SU-DHL-6 (cell line): ENCODE measurements around the gene DEPDC5.

Experiments
- H2AFZ ChIP-seq: fragments of 200-600 bp; sonication (generic); 2 replicates; pipeline ENCODE4 v1.6.1; 2014; ENCODE audit warnings: low read depth, mild to moderate bottlenecking, moderate library complexity, mixed read lengths, antibody characterized with exemption, low read length; ENCODE audit not compliant: severe bottlenecking
- H3F3A ChIP-seq: fragments of 200-600 bp; shearing (Covaris generic); 2 replicates; pipeline ENCODE4 v1.6.0; 2016; ENCODE audit warnings: antibody characterized with exemption, mild to moderate bottlenecking; ENCODE audit not compliant: insufficient read depth
- H3K27ac ChIP-seq: fragments of 200-600 bp; sonication (generic); 2 replicates; pipeline ENCODE4 v1.5.1; 2016; ENCODE audit warnings: low read depth, mild to moderate bottlenecking, low read length, moderate library complexity, mixed read lengths
- H3K27me3 ChIP-seq: fragments of 200-600 bp; sonication (generic), shearing (Covaris generic); 2 replicates; pipeline ENCODE4 v1.6.0; 2014; ENCODE audit warnings: mild to moderate bottlenecking, low read length
- H3K36me3 ChIP-seq: fragments of 200-600 bp; sonication (generic); 2 replicates; pipeline ENCODE4 v1.6.1; 2014; ENCODE audit warnings: mild to moderate bottlenecking, low read length, mixed read lengths
- H3K4me2 ChIP-seq: fragments of 300-600, 200-600 bp; shearing (Covaris generic), sonication (generic); 2 replicates; pipeline ENCODE4 v1.6.0; 2014; ENCODE audit warnings: low read length, low read depth, mild to moderate bottlenecking; ENCODE audit not compliant: poor library complexity, severe bottlenecking
- H3K4me3 ChIP-seq: fragments of 200-600 bp; sonication (generic); 2 replicates; pipeline ENCODE4 v1.5.1; 2014; ENCODE audit warnings: antibody characterized with exemption, low read length, mild to moderate bottlenecking, mixed read lengths; ENCODE audit not compliant: insufficient read depth, poor library complexity, severe bottlenecking
- H3K79me2 ChIP-seq: fragments of 200-600 bp; sonication (generic); 2 replicates; pipeline ENCODE4 v1.6.1; 2014; ENCODE audit warnings: mild to moderate bottlenecking, low read length, moderate library complexity; ENCODE audit not compliant: insufficient read depth
- H3K9ac ChIP-seq: fragments of 200-600 bp; sonication (generic); 2 replicates; pipeline ENCODE4 v1.7.0; 2014; ENCODE audit warnings: mild to moderate bottlenecking, low read length
- H3K9me2 ChIP-seq: fragments of 200-600 bp; sonication (generic); replicated peaks from 2 replicates; pipeline ENCODE4 v1.6.1; 2014; ENCODE audit warnings: low read length; ENCODE audit not compliant: insufficient read depth
- H3K9me3 ChIP-seq: fragments of 200-600 bp; sonication (generic); 2 replicates; pipeline ENCODE4 v1.6.1; 2014; ENCODE audit warnings: low read length, mixed read lengths; ENCODE audit not compliant: insufficient read depth
- H4K20me1 ChIP-seq: fragments of 200-600 bp; sonication (generic); 2 replicates; pipeline ENCODE4 v1.6.1; 2014; ENCODE audit warnings: low read depth, mild to moderate bottlenecking, antibody characterized with exemption, low read length, moderate library complexity, mixed read lengths
- CTCF ChIP-seq: fragments of 200-600 bp; sonication (generic); IDR thresholded peaks from one replicate; pipeline ENCODE4 v1.5.1; 2017; ENCODE audit warnings: antibody characterized with exemption, mild to moderate bottlenecking, low read length, moderate library complexity; ENCODE audit not compliant: insufficient read depth, poor library complexity, severe bottlenecking
- EZH2phosphoT487 ChIP-seq: fragments of 200-600 bp; sonication (generic), shearing (Covaris generic); conservative IDR thresholded peaks from 2 replicates; pipeline ENCODE4 v1.6.1; 2018; ENCODE audit warnings: mild to moderate bottlenecking, antibody characterized with exemption, low read length, moderate library complexity, mixed read lengths

Gene DEPDC5

GRCh38 chr22:31901388-31902137, 147.7 kb downstream of the DEPDC5 start:
- no peaks in the 10 kb centered on the region for H4K20me1 ChIP-seq
- no peaks in the 10 kb centered on the region for H3K27me3 ChIP-seq
- H3F3A ChIP-seq: no peaks in the 10 kb centered on the region
- H3K9me2 ChIP-seq: no peaks in the 10 kb centered on the region
- H3K27ac ChIP-seq: no peak overlapping the region
- no peaks in the 10 kb centered on the region for H3K9me3 ChIP-seq
- TF ChIP-seq CTCF (no peak), EZH2phosphoT487 (no peak)
- no peak overlapping the region for H3K4me2 ChIP-seq
- no peak overlapping the region for H3K4me3 ChIP-seq
- H3K9ac ChIP-seq: no peak overlapping the region
- H3K36me3 ChIP-seq: no peaks in the 10 kb centered on the region; the same call in 1 of the 2 replicates
- no peaks in the 10 kb centered on the region for H3K79me2 ChIP-seq
- H2AFZ ChIP-seq: no peak overlapping the region

GRCh38 chr22:31904651-31905050, 150.8 kb downstream of the DEPDC5 start:
- TF ChIP-seq EZH2phosphoT487: no peak
- TF ChIP-seq CTCF: no peak
- Histone ChIP-seq H3K9me3 (no peaks in the 10 kb centered on the region), H4K20me1 (no peaks in the 10 kb centered on the region), H3K4me2 (no peak overlapping the region), H3K4me3 (no peak overlapping the region), H3K9me2 (no peaks in the 10 kb centered on the region), H3F3A (no peaks in the 10 kb centered on the region), H3K79me2 (no peaks in the 10 kb centered on the region), H3K9ac (no peak overlapping the region), H3K27ac (no peak overlapping the region), H3K27me3 (no peaks in the 10 kb centered on the region), H3K36me3 (no peaks in the 10 kb centered on the region; the same call in 1 of the 2 replicates), H2AFZ (no peak overlapping the region)

- H3K9ac ChIP-seq: no peak overlapping the region
Observed at GRCh38 chr22:31905356-31905755, 151.5 kb downstream of the DEPDC5 start.

More at GRCh38 chr22:31905356-31905755, 151.5 kb downstream of the DEPDC5 start:
- Histone ChIP-seq H3K9me3 (no peaks in the 10 kb centered on the region), H3K27me3 (no peaks in the 10 kb centered on the region), H3F3A (no peaks in the 10 kb centered on the region), H3K9me2 (no peaks in the 10 kb centered on the region), H3K79me2 (no peaks in the 10 kb centered on the region), H3K36me3 (no peaks in the 10 kb centered on the region; the same call in 1 of the 2 replicates), H3K27ac (no peak overlapping the region), H3K4me3 (no peak overlapping the region), H3K4me2 (no peak overlapping the region), H4K20me1 (no peaks in the 10 kb centered on the region), H2AFZ (no peak overlapping the region)
- TF ChIP-seq EZH2phosphoT487 (no peak), CTCF (no peak)
